Activated naive CD4-positive, alpha-beta T cell treated with anti-CD3 and anti-CD28 coated beads, Interleukin-2, amount 50 U/mL, for 72 hours (primary cell): ENCODE data around the gene CCNK. TPM values are rescaled to one million over a fixed set of nuclear protein-coding genes. Genes with fewer than 3 reads are reported as not detected.
A peak's percentile ranks its signal among the peaks of the same experiment; 100 is the strongest.

Experiments used
- ATAC-seq, 2 donors: fragments of 150-1000 bp; cut with Tn5 transposase; 2 replicates each; pipeline ENCODE4 v1.10.0; 2021; ENCODE audit warnings: mild to moderate bottlenecking in 2 of 2, moderate library complexity in 2 of 2
- DNase-seq, 2 donors: peaks; one replicate each; pipeline ENCODE4 v3.0.0; 2021 to 2022; ENCODE audit warnings: low spot score in 2 of 2
- H3K27ac Mint-ChIP-seq, 2 donors: one replicate each; pipeline ENCODE4 v1.8.0; 2022; ENCODE audit warnings: mild to moderate bottlenecking in 2 of 2, mixed read lengths in 2 of 2
- H3K36me3 Mint-ChIP-seq, 2 donors: one replicate each; pipeline ENCODE4 v1.8.0; 2022; ENCODE audit warnings: mixed read lengths in 2 of 2
- H3K9me3 Mint-ChIP-seq, 2 donors: one replicate each; pipeline ENCODE4 v1.8.0; 2022; ENCODE audit warnings: mixed read lengths in 2 of 2
- total RNA-seq, 2 donors: library from RNA; stranded (reverse); gene quantifications; one replicate each; pipeline ENCODE4 v1.2.3, GENCODE V29; 2022

Gene CCNK
- total RNA-seq, 2 donors from 2014 or later: 86.8 to 90.8 TPM

GRCh38 chr14:99534863-99535262 lies 53.7 kb downstream of the CCNK start:
- ATAC-seq (no peak), DNase-seq (no peak)
- H3K9me3 Mint-ChIP-seq: no peaks in the 10 kb centered on the region
- no peak overlapping the region for H3K27ac Mint-ChIP-seq
- no peaks in the 10 kb centered on the region for H3K36me3 Mint-ChIP-seq

DNA sequence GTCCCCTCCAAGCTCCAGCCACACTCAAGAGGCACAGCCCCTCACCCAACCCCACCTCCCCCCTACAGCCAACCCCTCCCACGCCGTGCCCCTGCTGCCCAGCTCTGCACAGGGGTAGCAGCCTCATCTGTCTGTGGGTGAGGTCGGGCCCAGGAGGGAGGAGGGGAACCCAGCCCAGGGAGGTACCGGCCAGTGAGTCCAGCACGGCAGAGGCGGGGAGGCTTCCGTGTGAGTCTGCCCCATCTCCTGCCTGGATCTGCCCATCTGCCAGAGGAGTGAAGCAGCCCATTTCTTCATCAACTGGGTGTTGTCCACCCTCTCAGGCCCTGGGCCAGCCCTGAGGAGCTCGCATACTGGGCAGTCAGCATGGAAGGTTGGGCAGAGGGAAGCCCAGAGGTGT lies 54.2 kb downstream of the CCNK start:
- Mint-ChIP-seq H3K36me3 (no peaks in the 10 kb centered on the region), H3K9me3 (no peaks in the 10 kb centered on the region), H3K27ac (no peak overlapping the region)
- no peak for DNase-seq
- ATAC-seq: no peak

DNA sequence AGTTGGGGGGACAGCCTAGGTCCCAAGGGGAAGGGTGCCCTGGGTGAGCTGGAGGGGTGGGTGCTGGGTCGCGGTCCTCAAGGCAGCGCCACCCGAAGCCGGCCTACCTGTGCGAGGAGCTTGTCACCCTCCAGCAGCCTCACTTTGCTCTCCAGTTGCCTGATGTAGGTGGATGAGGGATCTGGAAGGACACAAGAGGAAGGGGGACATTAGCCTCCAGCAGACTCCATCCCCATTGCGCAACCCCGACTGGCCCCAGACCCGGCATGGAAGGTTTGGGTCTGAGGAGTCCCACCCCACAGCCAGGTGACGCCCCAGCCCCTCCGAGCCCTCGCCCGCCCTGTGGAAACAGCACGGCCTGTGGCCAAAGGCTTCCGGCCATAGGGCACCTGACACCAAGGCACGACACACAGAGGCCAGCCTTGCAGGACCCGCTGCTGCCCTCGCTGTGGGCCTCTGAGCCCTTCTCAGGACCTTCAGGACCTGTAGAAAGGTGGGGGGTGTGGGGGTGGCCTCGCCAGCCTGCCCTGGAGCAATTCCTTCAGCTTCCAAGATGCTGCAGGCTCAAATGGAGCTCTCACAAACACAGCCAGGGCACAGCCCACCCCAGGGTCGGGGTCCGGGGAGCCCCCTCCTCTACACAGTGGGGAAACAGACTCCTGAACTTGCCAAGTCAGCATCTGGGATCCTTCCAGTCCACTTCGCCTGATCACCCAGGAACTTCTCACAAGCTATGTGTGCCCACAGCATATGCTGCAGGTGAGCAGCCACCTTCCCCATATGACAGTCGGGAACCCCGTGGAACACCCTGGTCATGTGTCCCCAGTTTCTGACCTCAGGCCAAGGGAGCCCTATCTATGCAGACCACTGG lies 54.9 kb downstream of the CCNK start:
- no peaks in the 10 kb centered on the region for H3K9me3 Mint-ChIP-seq
- no peaks in the 10 kb centered on the region for H3K36me3 Mint-ChIP-seq
- H3K27ac Mint-ChIP-seq: no peak overlapping the region
- DNase-seq (no peak), ATAC-seq (no peak)

DNA sequence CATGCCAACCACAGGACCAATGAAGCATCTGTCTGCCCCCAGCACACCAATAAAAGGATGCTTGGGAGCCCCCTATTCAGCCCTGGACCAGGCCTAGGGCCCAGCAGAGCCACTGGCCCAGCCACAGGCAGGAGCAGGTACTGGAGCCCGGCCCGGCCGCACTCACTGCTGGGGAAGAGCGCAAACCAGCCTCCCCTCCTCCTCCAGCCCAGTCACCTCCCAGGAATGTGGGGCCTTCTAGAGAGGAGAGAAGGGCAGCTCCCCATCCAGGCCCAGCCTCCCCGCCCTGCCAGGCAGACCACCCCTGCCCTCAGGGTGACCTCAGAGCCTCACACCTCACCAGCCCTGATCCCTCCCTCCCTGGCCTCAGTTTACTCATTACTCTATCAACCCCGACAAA lies 56.2 kb downstream of the CCNK start:
- no peaks in the 10 kb centered on the region for H3K9me3 Mint-ChIP-seq

GRCh38 chr14:99538275-99538674 lies 57.1 kb downstream of the CCNK start:
- ATAC-seq (no peak), DNase-seq (no peak)
- H3K36me3 Mint-ChIP-seq: no peaks in the 10 kb centered on the region
- H3K9me3 Mint-ChIP-seq: no peaks in the 10 kb centered on the region
- no peak overlapping the region for H3K27ac Mint-ChIP-seq

More for the DNA sequence above, 56.2 kb downstream of the CCNK start:
- ATAC-seq (no peak), DNase-seq (no peak)
- Mint-ChIP-seq H3K36me3 (no peaks in the 10 kb centered on the region), H3K27ac (no peak overlapping the region)

DNA sequence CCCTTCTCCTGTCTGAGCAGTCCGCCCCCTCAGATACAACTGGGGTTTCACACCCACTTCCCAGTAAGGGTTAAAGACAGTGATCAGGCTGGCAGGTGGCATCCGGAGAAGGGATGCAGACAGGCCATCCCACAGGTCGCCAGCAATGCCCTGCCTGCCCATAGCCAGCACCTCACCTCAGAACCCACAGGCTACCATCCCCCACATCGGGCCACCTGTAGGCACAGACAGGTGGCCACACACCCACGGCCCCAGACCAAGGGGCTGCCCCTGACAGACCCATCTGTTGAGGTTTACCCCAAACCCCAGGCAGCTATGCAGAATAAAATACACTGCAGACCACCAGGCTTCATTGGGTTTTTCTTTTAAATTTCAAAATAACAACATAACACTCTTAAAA lies 57.5 kb downstream of the CCNK start:
- H3K27ac Mint-ChIP-seq: no peak overlapping the region
- ATAC-seq (no peak), DNase-seq (no peak)
- no peaks in the 10 kb centered on the region for H3K9me3 Mint-ChIP-seq
- no peaks in the 10 kb centered on the region for H3K36me3 Mint-ChIP-seq

- Mint-ChIP-seq H3K27ac (no peak overlapping the region), H3K9me3 (no peaks in the 10 kb centered on the region), H3K36me3 (no peaks in the 10 kb centered on the region)
- no peak for ATAC-seq
- DNase-seq: no peak
Measured at GRCh38 chr14:99539491-99539890, 58.3 kb downstream of the CCNK start.

- ATAC-seq: no peak
- Mint-ChIP-seq H3K9me3 (no peaks in the 10 kb centered on the region), H3K27ac (no peak overlapping the region), H3K36me3 (no peaks in the 10 kb centered on the region)
- no peak for DNase-seq
Measured at GRCh38 chr14:99540196-99541032, 59.2 kb downstream of the CCNK start.

DNA sequence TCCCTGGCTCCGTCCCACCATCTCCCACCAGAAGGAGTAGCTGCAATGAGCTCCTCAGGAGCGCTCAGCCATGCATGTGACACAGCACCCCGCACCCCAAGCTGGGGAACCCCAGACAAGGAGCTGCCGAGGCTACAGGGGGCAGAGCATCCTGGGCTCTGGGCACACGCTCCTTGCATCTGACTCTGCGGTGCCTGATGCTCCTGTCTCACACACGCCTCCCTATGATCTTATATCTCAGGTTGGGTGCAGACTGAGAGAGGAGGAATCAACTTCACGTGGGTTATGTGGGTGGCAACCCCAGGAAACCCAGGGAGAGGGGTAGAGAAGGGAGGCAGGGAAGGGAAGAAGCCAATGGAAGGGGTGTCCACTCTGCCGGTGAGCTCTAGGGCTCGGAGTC lies 60.0 kb downstream of the CCNK start:
- no peak for ATAC-seq
- H3K27ac Mint-ChIP-seq: peak overlapping the region in 1 of 2 donors; percentile 25

DNA sequence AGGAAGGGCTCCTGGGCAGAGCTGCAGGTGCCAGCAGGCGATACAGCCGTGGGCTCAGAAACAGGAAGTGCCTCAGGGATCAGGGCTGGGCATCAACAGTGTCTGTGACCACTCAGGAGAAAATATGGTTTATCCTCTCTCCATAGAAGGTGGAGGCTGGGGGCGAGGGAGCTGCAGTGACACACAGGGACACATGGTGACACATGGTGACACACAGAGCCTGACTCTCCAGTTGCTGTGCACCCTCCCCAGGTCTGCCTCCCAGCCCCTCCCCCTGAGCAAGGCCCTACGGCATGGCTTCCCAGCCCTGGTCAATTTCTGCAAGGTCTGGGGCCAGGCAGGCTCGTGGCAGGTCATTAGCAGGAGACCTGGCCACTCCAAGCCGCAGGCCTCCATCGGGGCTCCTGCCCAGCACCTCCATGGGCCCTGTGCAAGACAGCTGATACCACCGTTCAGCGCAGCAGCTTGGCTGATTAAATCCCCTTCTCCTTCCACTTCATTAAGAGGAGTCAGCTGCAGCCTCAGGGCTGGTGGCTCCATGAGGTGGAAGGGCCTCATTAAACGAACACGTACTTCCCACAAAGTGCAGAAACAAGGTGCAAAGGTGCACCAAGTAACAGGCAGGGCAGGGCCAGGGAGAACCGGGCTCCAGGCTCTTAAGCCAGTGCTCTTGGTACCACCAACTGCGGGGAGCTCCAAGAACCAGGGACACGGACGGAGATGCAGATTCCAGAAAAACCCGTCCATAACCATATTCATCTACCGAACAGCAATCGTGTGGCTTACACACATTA lies 60.7 kb downstream of the CCNK start:
- DNase-seq: no peak
- Mint-ChIP-seq H3K9me3 (no peaks in the 10 kb centered on the region), H3K36me3 (no peaks in the 10 kb centered on the region), H3K27ac (peak overlapping the region in 1 of 2 donors; percentile 39)
- peak in 1 of 2 donors; percentile 45 for ATAC-seq

More for the DNA sequence above, 60.0 kb downstream of the CCNK start:
- no peaks in the 10 kb centered on the region for H3K9me3 Mint-ChIP-seq
- DNase-seq: no peak
- H3K36me3 Mint-ChIP-seq: no peaks in the 10 kb centered on the region

DNA sequence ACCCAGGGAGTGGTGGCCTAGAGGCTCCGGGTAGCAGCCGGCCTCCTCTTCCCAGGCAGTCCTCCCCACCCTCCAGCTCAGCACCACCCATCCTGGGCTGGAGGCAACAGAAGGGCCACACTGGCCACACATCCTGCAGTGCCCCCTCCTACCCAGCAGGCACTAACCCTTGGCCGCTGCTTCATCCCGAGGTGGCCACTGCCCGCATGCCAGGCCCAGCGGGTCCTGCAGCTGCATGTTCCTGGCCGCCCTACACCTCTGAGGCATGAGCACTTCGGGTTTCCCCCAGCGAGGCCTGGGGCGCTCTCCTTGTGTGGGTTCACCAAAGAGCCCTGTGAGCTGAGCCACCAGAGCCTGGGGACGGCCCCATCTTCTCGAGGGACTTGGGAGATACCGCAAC lies 61.4 kb downstream of the CCNK start:
- peak overlapping the region in 1 of 2 donors; percentile 39 for H3K27ac Mint-ChIP-seq
- ATAC-seq: no peak

DNA sequence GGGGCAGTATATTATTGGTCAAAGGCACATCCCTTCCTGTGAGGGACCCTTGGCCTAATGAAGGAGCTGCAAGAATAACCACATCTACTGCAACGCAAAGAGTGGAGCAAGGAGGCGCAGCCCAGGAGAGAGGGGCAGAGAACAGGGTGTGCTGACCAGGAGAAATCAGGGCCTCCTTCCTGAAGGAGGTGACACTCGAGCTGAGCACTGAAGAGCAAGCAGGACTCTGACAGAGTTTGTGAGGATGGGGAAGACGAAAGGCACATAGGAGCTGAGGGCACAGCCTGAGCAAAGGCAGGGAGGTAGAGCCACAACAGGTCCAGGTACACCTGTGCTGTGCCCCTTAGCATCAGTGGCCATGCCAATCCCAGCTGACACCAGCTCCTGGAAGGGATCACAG lies 62.2 kb downstream of the CCNK start:
- DNase-seq: no peak
- H3K27ac Mint-ChIP-seq: peak overlapping the region in 1 of 2 donors; percentile 77
- ATAC-seq: no peak
- no peaks in the 10 kb centered on the region for H3K36me3 Mint-ChIP-seq
- no peaks in the 10 kb centered on the region for H3K9me3 Mint-ChIP-seq

More for the DNA sequence above, 61.4 kb downstream of the CCNK start:
- DNase-seq: no peak
- Mint-ChIP-seq H3K36me3 (no peaks in the 10 kb centered on the region), H3K9me3 (no peaks in the 10 kb centered on the region)

DNA sequence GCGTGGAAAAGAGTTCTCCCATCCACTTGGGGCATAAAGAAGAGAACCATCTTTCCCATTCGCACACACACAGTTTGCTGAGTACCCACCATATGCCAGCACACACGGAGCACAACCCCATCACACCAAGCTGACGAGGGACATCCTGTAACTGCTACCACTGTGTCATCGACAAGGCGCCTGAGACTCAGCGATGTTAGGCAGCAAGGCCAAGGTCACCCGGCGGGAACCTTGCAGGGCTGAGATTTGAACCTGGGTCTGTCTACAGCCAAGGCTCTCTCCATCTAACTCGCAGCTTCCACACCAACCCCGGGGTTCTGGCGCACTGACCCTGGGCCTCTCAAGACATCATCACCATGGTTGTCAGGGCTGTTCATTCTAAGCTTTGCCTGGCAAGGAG lies 62.8 kb downstream of the CCNK start:
- H3K9me3 Mint-ChIP-seq: no peaks in the 10 kb centered on the region
- ATAC-seq (no peak), DNase-seq (no peak)
- H3K27ac Mint-ChIP-seq: no peak overlapping the region
- no peaks in the 10 kb centered on the region for H3K36me3 Mint-ChIP-seq

- H3K36me3 Mint-ChIP-seq: no peaks in the 10 kb centered on the region
- no peak overlapping the region for H3K27ac Mint-ChIP-seq
- H3K9me3 Mint-ChIP-seq: no peaks in the 10 kb centered on the region
- DNase-seq (no peak), ATAC-seq (no peak)
Measured at GRCh38 chr14:99544991-99545390, 63.8 kb downstream of the CCNK start.

DNA sequence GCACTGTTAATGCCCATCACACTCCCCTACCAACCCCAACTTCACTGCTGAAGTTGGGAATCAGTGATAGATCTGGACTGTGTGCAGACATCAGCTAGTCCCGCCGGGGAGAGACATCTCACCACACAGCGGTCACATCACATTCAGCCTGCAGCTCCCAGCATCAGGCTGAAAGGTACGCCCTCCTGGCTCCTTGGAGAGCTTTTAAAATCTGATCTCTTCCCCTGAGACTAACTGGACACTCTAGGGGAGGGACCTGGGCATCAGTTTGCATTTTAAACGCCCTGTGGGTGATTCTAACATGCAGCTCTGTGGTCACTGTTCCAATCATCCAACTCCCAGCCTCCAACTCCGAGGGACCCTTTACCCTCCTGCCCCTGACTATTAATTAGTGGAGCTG lies 64.4 kb downstream of the CCNK start:
- Mint-ChIP-seq H3K36me3 (no peaks in the 10 kb centered on the region), H3K9me3 (no peaks in the 10 kb centered on the region), H3K27ac (no peak overlapping the region)
- no peak for DNase-seq
- no peak for ATAC-seq

- no peak overlapping the region for H3K27ac Mint-ChIP-seq
- ATAC-seq (no peak), DNase-seq (no peak)
- H3K9me3 Mint-ChIP-seq: no peaks in the 10 kb centered on the region
- H3K36me3 Mint-ChIP-seq: no peaks in the 10 kb centered on the region
Measured at GRCh38 chr14:99546234-99546879, 65.1 kb downstream of the CCNK start.
